HG03378 (cell line): Measurements from ENCODE around the gene SLC25A26.
"Not testable (repeated sequence)": the region's sequence is repeated elsewhere in the genome, so short reads cannot be mapped to it uniquely, and the experiment has no call there.

Experiments
- ATAC-seq: cut with Tn5 transposase; IDR thresholded peaks from one replicate; pipeline ENCODE4 v1.9.1; 2021; ENCODE audit warnings: mild to moderate bottlenecking, moderate library complexity; ENCODE audit not compliant: unreplicated experiment

Gene SLC25A26

DNA sequence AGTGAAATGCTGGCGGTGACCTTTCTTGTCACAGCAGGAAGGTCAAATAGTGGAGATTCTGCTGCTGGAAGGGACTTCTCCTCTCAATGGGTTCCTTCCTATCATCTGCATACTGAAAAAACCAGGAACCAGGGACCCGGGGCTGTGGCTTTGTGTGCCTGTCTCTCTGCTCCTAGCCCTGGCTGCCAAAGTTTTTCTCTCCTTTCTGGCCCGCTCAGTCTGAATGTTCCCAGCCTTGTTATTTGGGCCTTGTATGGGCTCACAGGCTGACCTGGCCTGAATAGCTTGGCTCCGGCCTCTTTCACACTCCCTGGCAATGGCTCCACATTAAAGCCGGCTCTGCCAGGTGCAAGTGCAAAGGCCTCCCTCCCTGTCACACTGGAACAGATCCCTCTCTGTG lies 185.4 kb downstream of the SLC25A26 start:
- ATAC-seq = no peak

DNA sequence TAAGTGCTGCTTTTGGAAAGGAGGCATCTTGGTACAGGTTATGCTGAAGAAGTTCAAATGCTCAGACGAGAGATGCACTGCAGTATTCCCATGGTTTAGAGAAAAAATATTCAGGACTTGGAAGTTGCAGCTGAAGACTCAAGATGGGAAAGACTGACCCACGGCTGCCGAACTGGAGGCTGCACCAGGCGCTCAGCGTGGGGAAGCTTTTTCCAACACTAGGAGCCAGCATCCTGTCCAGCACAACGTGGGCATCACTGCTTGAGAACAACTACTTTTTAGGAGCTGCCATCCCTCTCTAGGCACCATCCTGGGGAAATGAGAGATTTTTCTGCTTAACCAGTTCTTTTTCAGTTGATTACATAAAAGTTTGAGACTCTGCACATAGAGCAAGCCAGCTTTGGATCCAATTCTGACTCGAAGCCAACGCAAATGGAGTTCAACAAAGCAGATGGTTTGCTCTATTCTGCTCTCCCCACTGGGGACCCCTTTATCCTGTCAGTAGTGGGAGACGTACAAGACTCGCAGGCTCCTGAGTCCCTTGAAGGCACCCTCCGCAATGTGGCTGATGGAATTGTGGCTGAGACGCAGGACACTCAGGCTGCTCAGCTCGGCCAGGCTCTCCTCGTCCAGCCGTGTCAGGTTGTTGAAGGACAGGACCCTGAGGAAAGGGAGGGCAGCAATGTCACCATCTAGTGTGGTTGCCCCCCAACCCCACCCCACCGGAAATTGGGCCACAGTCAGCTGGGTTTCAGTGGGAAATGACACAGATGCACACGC lies 186.2 kb downstream of the SLC25A26 start:
- ATAC-seq = no peak

DNA sequence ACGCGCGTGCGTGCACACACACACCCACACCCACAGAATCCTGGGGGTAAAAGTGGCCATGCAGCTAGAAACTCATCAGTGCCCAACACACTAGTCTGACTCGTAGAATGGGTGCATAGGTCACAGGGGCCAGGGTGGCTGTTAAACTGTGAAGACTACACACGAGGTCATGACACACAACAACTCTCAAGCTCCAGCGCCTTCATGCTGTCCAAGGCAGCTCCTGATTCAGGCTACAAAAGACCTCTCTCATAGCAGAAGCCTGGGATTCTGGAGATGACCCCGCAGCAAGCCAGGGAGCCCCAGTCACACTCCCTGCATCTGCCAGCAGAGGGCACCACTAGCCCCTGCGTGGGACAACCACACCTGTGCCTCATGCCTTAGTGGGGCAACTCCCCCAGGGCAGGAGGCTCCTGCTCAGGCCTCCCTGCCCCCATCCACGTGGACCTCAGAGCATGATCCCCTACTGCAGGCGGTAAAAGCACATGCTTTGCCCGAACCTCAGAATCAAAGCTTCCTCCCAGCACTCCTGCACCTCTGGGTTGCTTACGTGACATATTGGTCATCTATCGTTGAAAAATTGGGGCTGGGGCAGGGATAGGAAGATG lies 186.9 kb downstream of the SLC25A26 start:
- peak; percentile 81 for ATAC-seq

DNA sequence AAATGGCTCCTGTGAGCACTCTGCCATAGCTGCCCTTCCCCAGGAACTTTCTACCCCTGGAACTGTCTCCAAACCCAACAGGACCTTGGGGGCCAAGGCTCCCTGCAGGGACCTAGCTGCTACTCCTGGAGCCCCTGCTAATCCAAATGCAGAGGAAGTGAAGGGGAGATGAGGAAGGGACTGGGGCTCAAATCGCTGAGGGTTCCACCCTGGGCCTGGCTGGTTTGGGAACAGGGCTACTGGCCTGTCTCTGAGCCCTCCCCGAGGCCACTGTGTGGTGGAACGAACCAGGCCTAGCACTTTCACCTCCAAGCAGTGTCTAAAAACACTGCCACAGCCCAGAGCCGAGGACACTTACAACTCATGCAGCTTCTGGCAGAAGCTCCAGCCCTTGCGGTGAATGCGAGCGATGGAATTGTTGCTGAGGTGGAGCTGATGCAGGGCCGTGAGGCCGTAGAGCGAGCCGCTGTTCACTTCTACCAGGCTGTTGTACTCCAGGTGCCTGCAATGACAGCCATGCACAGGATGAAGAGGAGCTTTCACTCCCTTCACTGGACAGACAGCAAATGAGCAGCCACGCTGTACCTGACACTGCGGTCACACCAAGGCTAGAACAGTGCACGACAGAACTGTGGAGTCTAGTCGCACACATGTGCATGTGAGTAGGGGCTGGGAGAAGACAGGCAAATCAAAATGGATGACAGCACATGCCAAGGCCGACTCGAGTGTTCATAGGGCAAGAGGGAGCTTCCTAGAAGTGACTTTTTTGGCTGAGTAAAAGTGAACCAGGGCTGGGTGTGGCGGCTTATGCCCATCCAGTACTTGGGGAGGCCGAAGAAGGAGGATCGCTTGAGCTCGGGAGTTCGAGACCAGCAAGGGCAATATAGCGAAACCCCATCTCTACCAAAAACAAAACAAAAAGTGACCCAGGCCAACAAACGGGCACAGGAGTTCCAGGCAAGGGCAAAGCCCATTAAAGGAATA lies 189.3 kb downstream of the SLC25A26 start:
- no peak for ATAC-seq

DNA sequence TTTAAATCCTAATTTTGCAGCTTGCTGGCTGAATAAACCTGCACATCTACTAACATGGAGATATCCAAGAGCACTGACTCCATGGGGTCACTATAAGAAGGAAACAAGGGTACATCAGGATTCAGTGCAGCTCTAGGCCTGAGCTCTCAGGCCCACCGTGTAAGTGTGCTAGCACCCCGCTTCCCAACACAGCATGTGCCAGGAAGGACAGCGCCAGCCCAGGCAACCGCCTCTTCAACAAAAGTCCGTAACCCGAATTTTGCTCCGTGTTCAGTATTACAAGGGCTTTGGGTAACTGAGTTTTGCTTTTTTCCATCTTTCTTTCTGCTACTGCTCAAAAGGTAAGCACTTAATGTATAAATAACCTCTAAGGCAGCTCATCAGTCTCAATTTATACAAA lies 190.2 kb downstream of the SLC25A26 start:
- ATAC-seq = no peak

DNA sequence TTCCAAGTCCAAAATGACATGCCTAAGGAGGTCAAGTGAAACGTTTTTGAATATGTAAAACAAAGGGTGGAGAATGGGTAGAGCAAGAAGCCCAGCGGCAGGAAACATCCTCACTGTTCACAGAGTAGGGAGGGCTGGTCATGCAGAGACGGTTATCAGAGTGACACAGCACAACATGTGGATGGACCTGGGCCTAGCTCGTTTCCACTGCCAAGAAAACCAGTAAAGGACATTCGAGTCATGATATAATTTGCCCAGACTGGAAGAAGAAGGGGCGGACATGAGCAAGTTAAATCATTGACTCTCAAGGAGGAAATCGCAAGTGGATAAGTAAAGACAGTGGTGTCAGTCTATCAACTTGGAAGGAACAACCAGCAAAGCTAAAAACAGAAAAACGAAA lies 190.7 kb downstream of the SLC25A26 start:
- no peak for ATAC-seq

DNA sequence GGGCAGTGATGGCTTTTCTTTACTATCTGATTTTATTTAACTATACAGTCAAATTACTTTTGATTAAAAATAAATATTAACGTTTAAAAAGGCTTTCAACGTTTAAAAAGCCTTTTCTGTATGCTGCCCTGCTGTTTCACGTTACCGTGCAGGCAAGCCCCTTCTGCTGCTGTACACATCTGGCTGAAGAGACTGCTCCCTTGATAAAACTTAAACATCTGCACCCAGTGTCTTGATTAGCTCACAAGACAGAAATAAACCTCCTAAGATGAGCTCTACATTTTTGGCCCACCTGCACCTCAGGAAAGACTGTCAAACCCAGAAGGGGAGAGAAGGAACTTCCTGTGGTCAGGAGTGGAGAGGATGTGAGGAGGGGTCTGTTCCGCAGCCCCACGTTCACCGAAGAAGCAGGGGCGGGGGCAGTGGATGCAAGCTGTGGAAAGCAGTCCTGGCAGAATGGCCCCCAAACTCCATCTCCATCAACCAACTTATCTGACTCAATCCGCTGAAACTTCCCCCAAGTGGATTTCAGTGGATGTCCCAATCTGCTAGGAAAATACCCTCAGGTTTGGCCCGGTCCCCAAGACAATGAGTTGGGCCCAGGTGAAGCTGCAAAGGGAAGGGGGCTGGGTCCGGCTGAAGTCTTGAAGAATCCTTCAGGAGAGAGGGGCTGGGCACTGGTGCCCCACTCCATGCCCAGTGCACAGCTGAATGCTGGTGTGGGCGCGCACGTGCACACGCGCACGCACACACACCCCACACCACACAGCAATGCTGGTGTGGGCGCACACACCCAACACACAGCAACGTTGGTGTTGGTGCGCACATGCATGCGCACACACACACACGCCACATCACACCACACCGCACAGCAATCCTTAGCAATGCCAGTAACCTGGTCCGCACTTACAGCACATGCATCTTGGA lies 191.4 kb downstream of the SLC25A26 start:
- ATAC-seq = no peak

DNA sequence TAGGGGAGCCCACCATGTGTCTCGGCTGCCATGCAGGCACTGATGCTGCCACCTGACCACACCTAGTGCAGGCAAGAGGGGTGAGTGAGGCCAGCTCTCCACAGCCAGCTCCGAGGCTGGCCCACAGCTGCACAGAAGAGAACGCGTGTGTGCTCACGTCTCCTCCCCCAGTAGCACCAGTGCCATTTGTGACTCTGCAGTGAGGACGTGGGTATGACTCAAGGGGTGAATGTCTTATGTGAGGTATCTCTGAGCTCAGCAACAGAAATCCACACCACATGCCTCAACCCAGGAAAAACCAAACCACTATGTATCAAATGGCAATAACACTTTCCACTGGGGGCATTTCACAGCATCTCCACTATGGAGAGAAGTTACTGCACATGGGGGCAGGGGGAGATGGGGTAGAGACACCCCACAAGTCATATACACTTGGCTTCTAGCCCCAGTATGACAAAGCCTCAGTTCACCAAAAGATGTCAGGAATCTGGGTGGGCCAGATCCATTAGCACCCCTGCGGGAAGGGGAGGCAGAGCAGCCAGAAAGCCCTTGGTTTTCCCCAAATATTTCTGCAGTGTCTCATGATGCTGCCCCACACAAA lies 192.4 kb downstream of the SLC25A26 start:
- ATAC-seq = no peak

DNA sequence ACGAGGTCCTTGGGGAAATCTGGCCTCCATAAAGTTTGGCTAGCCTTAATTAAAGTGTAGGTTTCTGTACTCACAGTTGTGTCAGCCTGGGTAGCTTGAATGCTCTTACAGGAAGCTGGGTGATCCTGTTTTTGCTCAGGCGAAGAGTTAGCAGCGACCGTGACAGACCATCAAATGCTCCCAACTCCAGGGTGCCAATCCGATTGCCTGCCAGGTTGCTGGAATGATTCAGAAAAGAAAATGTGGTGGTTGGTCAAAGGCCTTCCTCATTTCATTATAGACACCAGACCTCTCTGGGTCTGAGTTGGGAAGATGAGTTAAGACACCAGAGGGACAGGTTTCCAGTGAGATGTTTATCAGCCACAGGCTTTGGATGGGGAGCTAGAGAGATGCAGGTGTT lies 194.0 kb downstream of the SLC25A26 start:
- ATAC-seq = no peak

DNA sequence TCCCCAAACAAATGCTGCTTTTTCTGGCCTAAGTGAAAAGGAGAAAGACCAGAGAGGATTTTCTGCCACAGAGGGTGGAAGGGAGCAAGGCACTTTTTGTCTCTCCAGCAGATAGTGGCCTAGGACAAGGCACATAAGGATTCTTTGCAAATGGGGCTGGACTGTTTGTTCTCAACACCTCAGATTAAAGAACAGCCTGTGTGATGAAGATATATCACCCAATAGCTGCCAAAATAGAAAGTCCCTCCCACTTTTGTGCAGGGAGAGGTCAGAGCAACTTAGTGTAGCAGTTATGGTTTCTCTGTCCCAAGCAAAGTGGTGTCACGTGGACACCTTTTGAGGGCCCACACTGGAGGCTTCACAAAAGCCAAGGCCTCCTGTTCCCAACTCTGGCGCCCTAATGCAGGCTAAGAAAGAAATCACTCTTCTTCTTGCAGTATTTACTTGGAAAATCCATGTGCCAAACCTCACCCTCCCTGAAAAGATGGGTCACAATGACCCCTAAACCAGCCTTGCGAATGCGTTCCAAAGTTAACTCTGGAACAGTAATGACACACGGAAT lies 195.1 kb downstream of the SLC25A26 start:
- ATAC-seq = no peak

DNA sequence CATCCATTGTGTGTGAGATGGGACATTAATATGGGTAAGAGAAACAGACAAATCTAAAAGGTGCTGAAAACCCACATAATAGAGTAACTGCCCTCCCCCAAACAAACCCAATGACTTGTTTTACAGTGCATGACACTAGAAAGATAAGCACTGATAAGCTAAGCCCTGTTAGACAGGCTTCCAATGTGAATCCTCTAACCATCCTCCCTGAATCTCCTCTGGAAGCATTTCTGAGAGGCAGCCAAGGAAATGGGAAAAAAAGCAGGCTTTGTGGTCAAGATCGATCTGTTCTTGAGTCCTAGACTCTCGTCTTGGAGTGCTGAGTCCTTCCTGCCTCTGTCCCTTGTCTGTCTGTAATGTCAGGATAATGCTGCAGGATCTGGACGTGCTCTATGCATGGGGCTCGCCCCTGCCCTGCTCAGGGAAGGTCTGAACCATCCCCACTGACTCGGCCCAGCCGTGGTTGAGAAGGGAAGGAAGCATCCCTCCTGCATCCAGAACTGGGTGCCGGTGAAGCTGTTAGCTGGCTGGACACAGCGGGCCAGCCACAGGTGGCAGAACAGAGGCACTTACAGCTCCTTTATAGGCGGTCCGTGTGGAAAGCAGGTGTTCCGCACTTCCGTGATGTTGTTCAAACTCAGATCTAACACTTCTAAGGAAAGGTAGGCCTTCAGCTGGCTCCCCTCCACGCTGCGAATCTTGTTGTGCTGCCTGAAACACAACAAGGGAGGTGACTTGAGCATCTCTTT lies 195.9 kb downstream of the SLC25A26 start:
- no peak for ATAC-seq

DNA sequence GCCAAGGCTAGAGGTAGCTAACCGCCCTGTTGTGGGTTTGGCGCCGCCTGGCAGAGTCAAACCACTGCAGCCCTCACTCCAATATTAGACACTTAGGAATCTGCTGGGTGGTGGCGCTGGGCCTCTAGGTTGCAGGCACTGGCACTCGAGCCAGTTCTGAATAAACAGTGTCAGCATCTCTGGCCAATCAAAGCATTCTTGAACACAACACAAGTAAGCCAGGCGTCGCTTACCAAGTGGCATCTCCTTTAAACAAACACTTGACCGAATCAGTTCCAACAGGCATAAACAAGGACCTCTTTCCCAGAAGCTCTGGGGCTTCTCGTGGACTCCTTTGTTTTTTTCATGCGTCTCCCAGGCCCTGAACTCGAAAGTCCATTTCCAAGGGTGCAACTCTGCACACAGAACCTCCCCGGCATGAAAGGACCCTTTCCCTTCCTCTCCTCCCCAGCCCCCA lies 197.7 kb downstream of the SLC25A26 start:
- no peak for ATAC-seq

DNA sequence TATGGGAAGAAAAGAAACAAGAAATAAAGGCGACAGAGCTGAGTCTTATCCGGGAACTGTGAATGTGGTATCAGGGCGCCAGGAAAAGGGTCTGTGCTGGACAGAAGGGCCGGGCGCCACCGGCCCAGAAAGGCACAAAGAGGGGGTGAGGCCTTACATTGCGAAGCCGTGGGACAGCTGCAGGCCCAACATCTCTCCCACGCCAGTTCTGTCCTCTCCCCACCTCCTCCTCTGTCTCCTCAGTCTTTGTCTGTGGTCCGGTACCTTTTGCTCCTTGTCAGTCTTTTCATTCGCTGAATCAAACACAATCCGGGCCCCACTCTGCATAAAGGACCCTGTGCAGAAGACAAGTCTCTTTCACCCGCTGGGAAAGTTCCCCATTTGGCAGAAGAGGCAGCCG lies 198.2 kb downstream of the SLC25A26 start:
- ATAC-seq = no peak

DNA sequence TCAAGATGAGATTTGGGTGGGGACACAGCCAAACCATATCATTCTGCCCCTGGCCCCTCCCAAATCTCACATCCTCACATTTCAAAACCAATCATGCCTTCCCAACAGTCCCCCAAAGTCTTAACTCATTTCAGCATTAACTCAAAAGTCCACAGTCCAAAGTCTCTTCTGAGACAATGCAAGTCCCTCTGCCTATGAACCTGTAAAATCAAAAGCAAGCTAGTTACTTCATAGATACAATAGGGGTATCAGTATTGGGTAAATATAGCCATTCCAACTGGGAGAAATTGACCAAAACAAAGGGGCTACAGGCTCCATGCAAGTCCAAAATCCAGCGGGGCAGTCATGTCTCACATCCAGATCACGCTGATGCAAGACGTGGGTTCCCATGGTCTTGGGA lies 200.3 kb downstream of the SLC25A26 start:
- not testable (repeated sequence) for ATAC-seq

DNA sequence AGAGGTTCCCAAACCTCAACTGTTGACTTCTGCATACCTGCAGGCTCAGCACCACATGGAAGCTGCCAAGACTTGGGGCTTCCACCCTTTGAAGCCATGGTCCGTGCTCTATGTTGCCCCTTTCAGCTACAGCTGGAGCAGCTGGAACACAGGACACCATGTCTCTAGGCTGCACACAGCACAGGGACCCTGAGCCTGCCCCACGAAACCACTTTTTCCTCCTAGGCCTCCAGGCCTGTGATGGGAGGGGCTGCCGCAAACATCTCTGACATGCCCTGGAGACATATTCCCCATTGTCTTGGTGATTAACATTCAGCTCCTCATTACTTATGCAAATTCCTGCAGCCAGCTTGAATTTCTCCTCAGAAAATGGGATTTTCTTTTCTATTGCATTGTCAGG lies 201.1 kb downstream of the SLC25A26 start:
- ATAC-seq = not testable (repeated sequence)

DNA sequence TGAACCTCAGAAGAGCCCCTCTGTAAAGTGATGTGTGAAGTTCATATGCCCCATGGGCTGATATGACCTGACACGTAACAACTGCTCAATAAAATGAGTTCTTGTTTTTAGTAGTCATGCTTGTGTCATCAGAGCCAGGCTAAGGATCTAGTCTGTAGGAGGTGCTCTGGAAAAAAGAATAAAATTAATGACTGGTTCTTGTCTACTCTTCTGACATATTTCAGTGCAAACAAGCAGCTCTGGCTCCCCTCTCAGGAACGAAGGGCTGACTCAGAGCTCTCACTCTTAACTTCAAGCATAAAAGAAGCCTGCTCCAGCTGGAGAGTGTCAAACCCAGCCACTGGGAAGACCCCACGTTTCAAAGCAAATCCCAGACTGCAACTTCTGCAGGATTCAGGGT lies 203.0 kb downstream of the SLC25A26 start:
- no peak for ATAC-seq

DNA sequence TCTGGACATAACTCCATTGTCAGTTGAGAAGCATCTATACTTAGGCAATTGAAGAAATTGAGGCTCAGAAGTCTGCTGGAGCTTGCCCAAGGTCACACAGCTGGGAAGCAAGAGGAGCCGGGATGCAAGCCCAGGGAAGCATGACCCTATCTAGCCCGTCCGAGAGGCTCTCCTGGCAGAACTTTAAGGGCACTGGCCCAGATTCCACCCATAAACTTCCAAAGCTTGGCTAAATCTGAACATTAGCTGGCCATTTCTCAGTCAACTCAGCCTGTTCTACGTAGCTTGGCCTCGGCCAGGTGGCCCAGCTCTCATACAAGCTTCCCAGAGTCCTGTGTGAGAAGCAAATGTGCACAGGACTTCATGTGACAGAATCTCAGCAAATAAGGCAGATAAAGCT lies 204.2 kb downstream of the SLC25A26 start:
- ATAC-seq = no peak

DNA sequence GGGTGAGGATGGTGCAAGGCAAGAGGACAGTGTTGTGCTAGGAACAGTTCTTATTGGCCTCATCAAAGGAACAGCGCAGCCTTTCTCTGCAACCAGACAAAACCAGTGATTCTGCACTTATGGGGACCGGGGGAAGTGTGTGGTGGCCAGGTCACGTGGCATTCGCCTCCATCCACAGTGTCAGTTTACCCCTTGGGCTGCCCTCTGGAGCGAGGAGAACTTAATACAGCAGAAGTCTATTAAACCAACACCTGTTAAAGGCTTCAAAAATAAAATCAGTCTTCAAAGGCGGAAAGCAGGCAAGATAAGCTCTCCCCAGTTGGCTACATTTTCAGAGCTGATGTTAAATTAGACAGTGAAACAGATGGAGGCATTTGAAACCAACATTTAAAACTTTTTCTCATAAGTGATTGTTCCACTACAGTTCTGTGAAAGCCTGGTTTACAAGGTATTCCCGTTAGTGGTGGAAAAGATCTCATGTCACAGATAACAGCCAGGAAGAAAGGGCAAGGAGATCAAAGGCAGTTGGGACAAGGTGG lies 204.8 kb downstream of the SLC25A26 start:
- no peak for ATAC-seq

DNA sequence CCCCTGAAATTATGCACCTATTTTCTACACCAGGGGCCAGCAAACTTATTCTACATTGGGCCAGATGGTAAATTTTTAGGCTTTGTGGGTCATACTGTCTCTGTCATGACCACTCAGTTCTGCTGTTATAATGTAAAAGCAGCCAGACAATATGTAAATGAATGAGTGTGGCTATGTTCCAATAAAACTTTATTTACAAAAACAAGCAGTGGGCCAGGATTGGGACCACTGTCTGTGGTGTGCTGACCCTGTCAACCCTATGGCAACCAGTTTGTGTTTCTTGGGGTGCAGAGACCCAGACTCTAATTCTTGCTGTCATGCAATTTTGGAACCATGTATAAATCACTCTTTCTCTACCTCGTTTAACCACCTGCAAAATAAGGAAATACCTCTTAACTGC lies 205.3 kb downstream of the SLC25A26 start:
- ATAC-seq = no peak
